ENCODE measurements around the gene EMC8. TPM values are rescaled to one million over a fixed set of nuclear protein-coding genes. Genes with fewer than 3 reads are reported as not detected.

The EMC8 gene
- total RNA-seq, 1 experiment from 2014 or later: 73.0 TPM

- no peaks in the 10 kb centered on the region for H4K20me1 ChIP-seq (ENCODE audit: insufficient read depth)
- no peak overlapping the region for H2AFZ ChIP-seq (ENCODE audit: low read depth, low read length, poor library complexity, severe bottlenecking)
- H3K79me2 ChIP-seq (ENCODE audit: insufficient read depth, low read length): peaks cover 25% of the 10 kb centered on the region; the same call in 1 of the 2 replicates
- ChIA-PET POLR2A (no interaction called here), RAD21 (ENCODE audit: low non-redundant PET in 1 of 2, low total read pairs in 2 of 2, uncharacterized antibody in 2 of 2, unreplicated experiment in 2 of 2) (no interaction called here), CTCF (no interaction called here)
- no peaks in the 10 kb centered on the region for H3K9me2 ChIP-seq (ENCODE audit: insufficient read depth)
- H3K4me2 ChIP-seq (ENCODE audit: low read length): no peak overlapping the region
- BruUV-seq (replicated peaks): no TSS peak
- H3K9ac ChIP-seq (ENCODE audit: low read length): no peak overlapping the region
- no peaks in the 10 kb centered on the region; the same call in 1 of the 2 replicates for H3K27me3 ChIP-seq (ENCODE audit: insufficient read depth, low read length)
- intact Hi-C loops (cut with micrococcal nuclease): no loop called here
- TF ChIP-seq EGR1 (IDR thresholded peaks at IDR 0.05; ENCODE audit: low read depth): no peak
- TF ChIP-seq ELF1 (IDR thresholded peaks at IDR 0.05; ENCODE audit: borderline replicate concordance, low read depth): no peak
- no peak for TF ChIP-seq ATF3 (IDR thresholded peaks at IDR 0.05)
- no peak for TF ChIP-seq EZH2phosphoT487 (IDR thresholded peaks at IDR 0.05; ENCODE audit: borderline replicate concordance)
- TF ChIP-seq POLR2AphosphoS5 (IDR thresholded peaks at IDR 0.05; ENCODE audit: low read depth, low read length): no peak
- TF ChIP-seq CBX3 (IDR thresholded peaks at IDR 0.05; ENCODE audit: low read depth): no peak
- TF ChIP-seq ZBTB33 (IDR thresholded peaks at IDR 0.05; ENCODE audit: extremely low read depth, insufficient replicate concordance, low read length): no peak
- no peak for TF ChIP-seq CEBPB (IDR thresholded peaks at IDR 0.05; ENCODE audit: low read depth)
- no peak for TF ChIP-seq TCF7L2 (IDR thresholded peaks at IDR 0.05; ENCODE audit: borderline replicate concordance, extremely low read depth, insufficient read depth, insufficient read length)
- TF ChIP-seq SIN3A (IDR thresholded peaks at IDR 0.05; ENCODE audit: low read depth): no peak
- TF ChIP-seq JUND (IDR thresholded peaks at IDR 0.05): no peak
- TF ChIP-seq ZFX (IDR thresholded peaks at IDR 0.05): no peak
- TF ChIP-seq CTCF (IDR thresholded peaks at IDR 0.05 in 2 of 3, conservative IDR thresholded peaks at IDR 0.05 in 1 of 3; ENCODE audit: borderline replicate concordance in 1 of 3, insufficient read depth in 1 of 3, low read depth in 2 of 3, low read length in 2 of 3): no peak
- no peak for TF ChIP-seq MAX (IDR thresholded peaks at IDR 0.05)
- no peak for TF ChIP-seq POLR2A (IDR thresholded peaks at IDR 0.05; ENCODE audit: borderline replicate concordance, extremely low read depth, insufficient read depth, insufficient read length)
- TF ChIP-seq SP1 (IDR thresholded peaks at IDR 0.05; ENCODE audit: low read depth): no peak
- TF ChIP-seq REST (IDR thresholded peaks at IDR 0.05; ENCODE audit: low read depth): no peak
- no peaks in the 10 kb centered on the region for H3K36me3 ChIP-seq (ENCODE audit: control insufficient read depth in 1 of 2, insufficient read depth in 2 of 2, low read length in 2 of 2)
- H3K4me3 ChIP-seq (replicated peaks in 1 of 2; ENCODE audit: low read depth in 1 of 2, low read length in 2 of 2): no peak overlapping the region
- ATAC-seq (no peak), DNase-seq (ENCODE audit: low read depth, low spot score) (no peak)
- H3K4me1 ChIP-seq (ENCODE audit: control insufficient read depth in 1 of 2, insufficient read depth in 2 of 2, low read length in 2 of 2): peaks cover 25 to 46% of the 10 kb centered on the region in 2 experiments
- no peak overlapping the region for H3K27ac ChIP-seq (ENCODE audit: low read depth, low read length)
- H3K9me3 ChIP-seq (ENCODE audit: control insufficient read depth in 1 of 2, insufficient read depth in 1 of 2, low read depth in 1 of 2, low read length in 2 of 2): no peaks in the 10 kb centered on the region
Measured at GRCh38 chr16:85752511-85753420, 46.6 kb downstream of the EMC8 start.
